Measurements from ENCODE around the gene ARRDC2.

GRCh38 chr19:18020212-18021085, 12.5 kb downstream of the ARRDC2 start:
- TF ChIP-seq POLR2AphosphoS5 (IDR thresholded peaks at IDR 0.05): peak; percentile 63 to 86 (median 69)
- TF ChIP-seq CTCF (IDR thresholded peaks at IDR 0.05 in 8 of 11, conservative IDR thresholded peaks at IDR 0.05 in 3 of 11): peak in 4 of 11 experiments; percentile 14 to 31 (median 21)

All from spleen (tissue), 7 donors.